Measurements from ENCODE around the gene KRTAP10-10.
"Not testable (repeated sequence)": the region's sequence is repeated elsewhere in the genome, so short reads cannot be mapped to it uniquely, and the experiment has no call there.

Gene KRTAP10-10

DNA sequence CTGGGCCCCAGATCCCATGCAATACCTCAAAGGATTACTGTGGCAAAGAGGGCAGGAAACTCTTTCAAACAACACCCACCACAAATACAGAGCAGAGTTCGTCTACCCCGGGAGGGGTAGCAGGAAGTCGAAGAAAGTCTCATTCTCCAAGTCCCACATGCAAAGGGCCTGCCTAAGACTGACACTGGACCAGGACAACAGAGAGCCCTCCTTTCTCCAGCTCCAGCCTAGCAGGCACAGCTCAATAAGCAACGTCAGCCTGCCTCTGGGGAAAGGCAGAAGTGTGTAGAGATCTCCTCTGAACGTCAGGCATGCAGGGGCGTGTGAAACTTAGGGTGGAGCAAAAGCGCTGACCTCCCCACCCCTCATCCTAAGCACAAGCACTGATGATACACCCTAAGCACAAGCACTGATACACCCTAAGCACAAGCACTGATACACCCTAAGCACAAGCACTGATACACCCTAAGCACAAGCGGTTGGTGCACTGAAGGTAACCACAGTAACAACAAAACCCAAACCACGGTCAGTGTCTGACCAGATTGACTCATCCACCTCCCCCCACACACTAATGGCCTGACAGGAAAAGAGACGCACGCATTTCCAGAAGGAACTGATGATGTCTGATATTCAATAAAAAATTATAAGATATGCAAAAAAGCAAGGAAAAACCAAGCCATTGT is 21.9 kb downstream of the KRTAP10-10 start:
- H3K4me3 ChIP-seq = no peak overlapping the region
- no peaks in the 10 kb centered on the region for H3K36me3 ChIP-seq
- no peaks in the 10 kb centered on the region for H3K4me1 ChIP-seq
- peaks cover 0 to 6% (median 5%) of the 10 kb centered on the region in 3 donors for H3K9me3 ChIP-seq
- intact Hi-C loops (cut with DNase I; ENCODE audit: low total_unique reads) = no loop called here
- DNase-seq = no peak
- no peak overlapping the region for H3K27ac ChIP-seq
- TF ChIP-seq, protein P1, sequence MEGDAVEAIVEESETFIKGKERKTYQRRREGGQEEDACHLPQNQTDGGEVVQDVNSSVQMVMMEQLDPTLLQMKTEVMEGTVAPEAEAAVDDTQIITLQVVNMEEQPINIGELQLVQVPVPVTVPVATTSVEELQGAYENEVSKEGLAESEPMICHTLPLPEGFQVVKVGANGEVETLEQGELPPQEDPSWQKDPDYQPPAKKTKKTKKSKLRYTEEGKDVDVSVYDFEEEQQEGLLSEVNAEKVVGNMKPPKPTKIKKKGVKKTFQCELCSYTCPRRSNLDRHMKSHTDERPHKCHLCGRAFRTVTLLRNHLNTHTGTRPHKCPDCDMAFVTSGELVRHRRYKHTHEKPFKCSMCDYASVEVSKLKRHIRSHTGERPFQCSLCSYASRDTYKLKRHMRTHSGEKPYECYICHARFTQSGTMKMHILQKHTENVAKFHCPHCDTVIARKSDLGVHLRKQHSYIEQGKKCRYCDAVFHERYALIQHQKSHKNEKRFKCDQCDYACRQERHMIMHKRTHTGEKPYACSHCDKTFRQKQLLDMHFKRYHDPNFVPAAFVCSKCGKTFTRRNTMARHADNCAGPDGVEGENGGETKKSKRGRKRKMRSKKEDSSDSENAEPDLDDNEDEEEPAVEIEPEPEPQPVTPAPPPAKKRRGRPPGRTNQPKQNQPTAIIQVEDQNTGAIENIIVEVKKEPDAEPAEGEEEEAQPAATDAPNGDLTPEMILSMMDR (IDR thresholded peaks at IDR 0.05) = no peak
- H3K27me3 ChIP-seq = peaks cover 0 to 14% of the 10 kb centered on the region in 2 donors

DNA sequence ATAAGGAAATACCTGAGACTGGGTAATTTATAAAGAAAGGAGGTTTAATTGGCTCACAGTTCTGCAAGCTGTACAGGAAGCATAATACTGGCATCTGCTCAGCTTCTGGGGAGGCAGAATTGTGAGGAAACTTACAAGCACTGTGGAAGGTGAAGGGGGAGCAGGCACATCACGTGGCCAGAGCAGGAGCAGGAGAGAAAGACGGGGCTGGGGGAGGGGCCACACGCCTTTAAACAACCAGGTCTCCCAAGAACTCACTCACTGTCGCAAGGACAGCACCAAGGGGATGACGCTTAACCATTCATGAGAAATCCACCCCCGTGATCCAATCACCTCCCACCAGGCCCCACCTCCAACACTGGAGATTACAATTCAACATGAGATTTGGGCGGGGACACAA is 24.4 kb downstream of the KRTAP10-10 start:
- H3K4me1 ChIP-seq; H3K4me3 ChIP-seq; H3K27ac ChIP-seq; DNase-seq; H3K36me3 ChIP-seq; H3K9me3 ChIP-seq; intact Hi-C loops (cut with DNase I; ENCODE audit: low total_unique reads): not testable (repeated sequence)
- peaks cover 0 to 14% of the 10 kb centered on the region in 2 donors for H3K27me3 ChIP-seq

DNA sequence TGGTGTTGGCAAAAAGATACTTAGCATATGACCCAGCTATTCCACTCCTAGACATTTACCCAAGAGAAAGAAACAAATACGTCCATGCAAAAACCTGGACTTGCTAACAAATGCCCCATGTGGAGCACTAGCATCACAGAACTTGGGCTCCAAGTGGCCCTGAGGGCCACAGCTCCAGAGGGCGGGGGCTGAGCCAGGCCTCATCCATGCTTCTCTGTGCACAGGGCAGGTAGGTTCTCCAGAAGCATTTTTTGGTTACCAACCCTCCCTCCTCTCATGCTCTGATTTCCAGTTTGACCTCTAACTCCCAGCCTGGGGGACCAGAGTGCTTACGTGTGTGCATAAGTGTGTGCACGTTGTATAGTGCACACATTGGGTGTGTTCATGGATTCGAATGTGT is 27.5 kb downstream of the KRTAP10-10 start:
- no peaks in the 10 kb centered on the region for H3K4me1 ChIP-seq
- no peaks in the 10 kb centered on the region for H3K36me3 ChIP-seq
- no peaks in the 10 kb centered on the region for H3K27me3 ChIP-seq
- TF ChIP-seq, protein P1 (IDR thresholded peaks at IDR 0.05) = no peak
- no peak for DNase-seq
- H3K27ac ChIP-seq = no peak overlapping the region
- H3K4me3 ChIP-seq = no peak overlapping the region
- H3K9me3 ChIP-seq = peaks cover 0 to 5% (median 0%) of the 10 kb centered on the region in 3 donors
- intact Hi-C loops (cut with DNase I; ENCODE audit: low total_unique reads) = no loop called here

DNA sequence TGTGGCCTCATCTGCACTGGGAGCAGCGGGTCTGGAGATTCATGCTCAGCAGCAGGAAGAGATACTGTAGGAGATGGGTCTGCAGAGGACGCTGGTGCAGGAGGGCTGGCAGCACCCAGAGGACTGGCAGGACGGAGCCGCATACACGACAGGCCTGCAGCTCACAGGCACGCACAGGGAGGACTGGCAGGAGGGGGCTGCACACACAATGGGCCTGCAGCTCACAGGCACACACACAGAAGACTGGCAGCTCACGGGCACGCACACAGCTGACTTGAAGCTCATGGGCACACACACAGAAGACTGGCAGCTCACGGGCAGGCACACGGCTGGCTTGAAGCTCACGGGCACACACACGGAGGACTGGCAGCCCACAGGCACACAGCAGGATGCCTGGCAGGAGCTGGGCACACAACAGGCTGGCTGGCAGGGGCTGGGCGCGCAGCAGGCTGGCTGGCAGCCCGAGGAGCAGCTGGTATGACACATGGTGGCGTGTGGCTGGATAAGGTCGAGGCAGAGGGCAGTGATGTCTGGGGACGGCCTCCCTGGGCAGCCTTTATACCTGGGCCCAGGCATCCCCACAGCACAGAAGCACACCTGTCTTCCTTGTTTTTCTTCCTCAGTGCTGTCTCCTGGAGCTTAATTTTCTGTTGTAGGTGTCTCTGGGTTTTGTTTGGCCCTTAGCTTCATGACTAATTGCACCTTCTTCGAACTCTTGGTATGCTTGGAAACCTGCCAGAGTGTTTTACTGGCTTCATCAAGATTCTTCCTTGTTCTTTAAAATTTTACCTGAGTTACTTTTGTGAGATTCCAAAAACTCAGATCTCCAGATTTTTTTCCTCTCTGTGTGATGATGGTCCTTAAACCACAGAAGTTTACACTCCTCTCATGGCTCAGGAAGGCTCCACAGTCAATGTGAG is 29.5 kb downstream of the KRTAP10-10 start, which contains the start of gene KRTAP12-2:
Gene KRTAP12-2 (minus strand): TSS at position 527 of the 920 bp plus-strand sequence. CDS start 41 bp downstream, at position 486.
- Histone ChIP-seq H3K36me3 (no peaks in the 10 kb centered on the region), H3K9me3 (peaks cover 0 to 13% (median 6%) of the 10 kb centered on the region in 3 donors), H3K27me3 (no peaks in the 10 kb centered on the region), H3K27ac (no peak within 1 kb of the TSS), H3K4me3 (no peak within 1 kb of the TSS), H3K4me1 (no peaks in the 10 kb centered on the region)
- TF ChIP-seq, protein P1 (IDR thresholded peaks at IDR 0.05) = no peak
- intact Hi-C loops (cut with DNase I; ENCODE audit: low total_unique reads) = no loop called here
- DNase-seq = peak in 1 of 2 donors; percentile 53

DNA sequence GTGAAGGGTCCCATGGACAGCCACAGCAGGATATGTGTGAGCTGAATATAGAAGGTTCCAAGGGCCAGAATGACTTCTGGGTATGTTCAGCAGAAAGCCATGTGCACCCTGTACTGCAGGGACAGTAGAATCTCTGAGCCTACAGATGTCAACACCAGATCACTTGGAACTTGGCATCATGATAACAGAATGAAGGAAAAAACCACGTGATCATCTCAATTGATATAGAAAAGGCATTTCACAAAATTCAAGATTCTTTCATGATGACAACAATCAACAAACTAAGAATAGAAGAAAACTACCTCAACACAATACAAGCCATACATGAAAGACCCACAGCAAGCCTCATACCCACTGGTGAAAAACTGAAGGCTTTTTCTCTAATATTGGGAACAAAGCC is 30.5 kb downstream of the KRTAP10-10 start:
- intact Hi-C loops (cut with DNase I; ENCODE audit: low total_unique reads) = no loop called here
- Histone ChIP-seq H3K36me3 (no peaks in the 10 kb centered on the region), H3K4me3 (no peak overlapping the region), H3K27ac (no peak overlapping the region), H3K27me3 (no peaks in the 10 kb centered on the region), H3K9me3 (peaks cover 1 to 21% (median 16%) of the 10 kb centered on the region in 3 donors), H3K4me1 (no peaks in the 10 kb centered on the region)
- TF ChIP-seq, protein P1 (IDR thresholded peaks at IDR 0.05) = no peak
- no peak for DNase-seq

All from tibial artery (tissue), 4 donors.